GM19463 (cell line): ENCODE measurements around the gene EIF2S1.
"Not testable (repeated sequence)": the region's sequence is repeated elsewhere in the genome, so short reads cannot be mapped to it uniquely, and the experiment has no call there.

ENCODE experiments used
- ATAC-seq: cut with Tn5 transposase; IDR thresholded peaks from one replicate; pipeline ENCODE4 v1.9.1; 2021; ENCODE audit warnings: mild to moderate bottlenecking, moderate library complexity; ENCODE audit not compliant: unreplicated experiment

EIF2S1 gene

DNA sequence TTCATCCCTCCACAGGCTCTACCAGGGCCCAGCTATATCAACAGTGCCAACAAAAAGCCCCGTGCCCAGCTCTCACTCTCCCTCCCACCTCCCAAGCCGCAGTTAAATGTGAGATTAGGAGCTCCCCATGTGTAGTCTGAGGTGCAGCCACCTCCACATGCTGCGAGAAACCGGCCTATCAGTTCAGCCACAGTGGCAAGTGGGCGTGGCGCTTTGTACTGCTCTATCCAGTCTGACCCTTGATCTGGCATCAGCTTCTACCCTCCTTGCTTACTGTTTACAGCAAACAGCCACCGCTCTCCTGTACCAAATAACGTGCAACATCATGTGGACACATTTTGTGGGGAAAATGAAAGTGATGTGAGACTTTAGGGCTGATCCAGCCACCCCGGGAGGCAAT lies 50.2 kb downstream of the EIF2S1 start:
- ATAC-seq, result no peak

DNA sequence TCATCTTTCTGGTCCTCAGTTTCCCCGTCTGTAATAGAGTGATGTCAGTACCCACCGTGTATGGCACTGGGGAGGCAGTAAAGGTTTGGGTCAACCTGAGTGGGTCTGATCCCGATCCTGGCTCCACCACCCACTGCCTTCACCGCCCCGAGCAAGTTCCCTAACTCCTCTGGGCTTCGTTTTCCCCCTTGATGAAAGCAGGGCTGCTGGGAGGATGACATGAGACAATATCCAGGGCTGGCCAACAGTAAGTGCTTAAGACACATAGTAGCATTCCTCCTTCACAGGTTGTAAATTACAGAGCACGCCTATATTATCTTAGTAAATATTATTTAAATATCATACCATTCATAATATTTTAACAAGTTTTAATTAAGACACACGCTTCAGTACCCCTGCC lies 51.2 kb downstream of the EIF2S1 start:
- ATAC-seq, result no peak

- no peak for ATAC-seq
Observed at GRCh38 chr14:67411820-67412421, 51.8 kb downstream of the EIF2S1 start, which contains the start of gene PLEK2. PLEK2 (minus strand) TSS chr14:67412165; CDS start chr14:67412059, 106 bp downstream.

DNA sequence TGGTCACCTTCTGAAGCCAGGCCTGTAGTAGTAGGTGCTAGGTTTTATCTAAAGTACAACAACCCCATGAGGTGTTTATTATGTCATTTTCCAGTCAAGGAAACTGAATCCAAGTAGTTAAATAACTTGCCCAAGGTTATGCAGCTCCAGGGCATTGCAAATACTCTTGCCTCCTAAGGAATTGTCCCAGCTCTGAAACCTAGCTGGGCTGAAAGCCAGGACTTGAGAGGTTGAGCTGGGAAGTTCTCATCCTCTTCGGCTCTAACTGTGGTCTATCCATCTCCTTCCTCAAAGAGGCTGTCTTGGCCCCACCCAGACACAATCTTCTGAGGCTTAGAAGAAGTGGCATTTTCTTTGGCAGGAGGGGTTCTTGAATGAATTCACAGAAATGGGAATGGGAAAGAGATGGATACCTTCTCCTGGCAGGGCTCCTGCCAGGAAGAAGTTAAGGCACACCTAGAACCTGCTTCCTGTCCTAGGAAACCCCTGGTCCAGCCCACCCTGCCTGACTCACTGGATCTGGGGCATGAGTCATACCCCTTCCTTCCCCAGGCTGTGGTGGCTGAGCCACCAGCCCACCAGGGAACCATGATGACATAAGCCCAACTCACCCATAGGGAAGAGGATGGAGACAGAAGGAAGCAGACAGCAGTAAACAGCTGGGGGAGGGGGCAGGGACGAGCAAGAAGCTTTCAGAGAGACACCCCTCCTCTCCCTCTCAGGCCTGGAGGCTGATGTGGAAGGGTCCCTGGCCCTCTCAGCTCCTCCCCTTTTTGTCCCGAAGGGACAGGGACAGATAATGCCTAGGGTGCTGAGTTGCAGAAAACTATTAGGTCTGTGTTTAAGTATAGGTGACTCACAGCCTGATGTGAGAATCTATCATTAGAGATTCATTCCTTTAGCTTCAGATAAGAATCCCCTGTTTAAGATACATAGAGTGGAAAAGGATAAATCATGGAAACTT lies 54.0 kb downstream of the EIF2S1 start:
- no peak for ATAC-seq

DNA sequence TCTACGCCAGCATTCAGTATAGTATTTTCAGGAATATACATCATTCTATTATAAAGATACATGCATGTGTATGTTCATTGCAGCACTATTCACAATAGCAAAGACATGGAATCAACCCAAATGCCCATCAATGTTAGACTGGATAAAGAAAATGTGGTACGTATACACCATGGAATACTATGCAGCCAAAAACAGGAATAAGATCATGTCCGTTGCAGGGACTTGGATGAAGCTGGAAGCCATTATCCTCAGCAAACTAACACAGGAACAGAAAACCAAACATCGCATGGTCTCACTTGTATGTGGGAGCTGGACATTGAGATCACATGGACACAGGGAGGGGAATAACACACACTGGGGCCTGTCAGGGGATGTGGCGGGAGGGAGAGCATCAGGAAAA lies 55.5 kb downstream of the EIF2S1 start:
- ATAC-seq, result not testable (repeated sequence)

DNA sequence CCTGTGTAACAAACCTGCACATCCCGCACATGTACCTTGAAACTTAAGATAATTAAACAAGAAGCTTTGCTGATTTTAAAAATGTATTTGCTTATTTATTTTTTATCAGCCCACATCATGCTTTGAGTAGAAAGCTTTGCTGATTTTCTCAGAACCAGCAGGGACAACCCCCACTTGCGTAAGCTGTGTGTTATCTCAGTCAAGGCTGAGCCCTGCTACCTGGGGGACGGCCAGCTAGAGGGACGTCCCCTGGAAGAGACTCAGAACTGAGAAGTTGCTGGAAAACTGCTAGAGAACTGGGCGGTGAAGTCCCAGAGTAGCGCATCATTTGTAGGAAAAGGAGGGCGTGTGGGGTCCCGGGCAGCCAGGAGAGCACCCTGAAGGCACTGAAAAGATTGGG lies 56.0 kb downstream of the EIF2S1 start:
- no peak for ATAC-seq

GRCh38 chr14:67416810-67417209 lies 56.7 kb downstream of the EIF2S1 start:
- ATAC-seq, result no peak

DNA sequence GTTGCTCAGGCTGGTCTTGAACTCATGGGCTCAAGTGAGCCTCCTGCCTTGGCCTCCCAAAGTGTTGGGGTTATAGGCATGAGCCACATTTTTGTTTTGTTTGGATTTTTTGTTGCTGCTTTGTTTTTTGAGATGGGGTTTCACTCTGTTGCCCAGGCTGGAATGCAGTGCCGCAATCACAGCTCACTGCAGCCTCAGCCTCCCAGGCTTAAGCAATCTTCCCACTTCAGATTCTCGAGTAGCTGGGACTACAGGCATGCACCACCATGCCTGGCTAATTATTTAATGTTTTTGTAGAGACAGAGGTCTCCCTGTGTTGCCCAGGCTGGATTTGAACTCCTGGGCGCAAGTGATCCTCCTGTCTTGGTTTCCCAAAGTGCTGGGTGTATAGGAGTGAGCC lies 57.5 kb downstream of the EIF2S1 start:
- no peak for ATAC-seq

DNA sequence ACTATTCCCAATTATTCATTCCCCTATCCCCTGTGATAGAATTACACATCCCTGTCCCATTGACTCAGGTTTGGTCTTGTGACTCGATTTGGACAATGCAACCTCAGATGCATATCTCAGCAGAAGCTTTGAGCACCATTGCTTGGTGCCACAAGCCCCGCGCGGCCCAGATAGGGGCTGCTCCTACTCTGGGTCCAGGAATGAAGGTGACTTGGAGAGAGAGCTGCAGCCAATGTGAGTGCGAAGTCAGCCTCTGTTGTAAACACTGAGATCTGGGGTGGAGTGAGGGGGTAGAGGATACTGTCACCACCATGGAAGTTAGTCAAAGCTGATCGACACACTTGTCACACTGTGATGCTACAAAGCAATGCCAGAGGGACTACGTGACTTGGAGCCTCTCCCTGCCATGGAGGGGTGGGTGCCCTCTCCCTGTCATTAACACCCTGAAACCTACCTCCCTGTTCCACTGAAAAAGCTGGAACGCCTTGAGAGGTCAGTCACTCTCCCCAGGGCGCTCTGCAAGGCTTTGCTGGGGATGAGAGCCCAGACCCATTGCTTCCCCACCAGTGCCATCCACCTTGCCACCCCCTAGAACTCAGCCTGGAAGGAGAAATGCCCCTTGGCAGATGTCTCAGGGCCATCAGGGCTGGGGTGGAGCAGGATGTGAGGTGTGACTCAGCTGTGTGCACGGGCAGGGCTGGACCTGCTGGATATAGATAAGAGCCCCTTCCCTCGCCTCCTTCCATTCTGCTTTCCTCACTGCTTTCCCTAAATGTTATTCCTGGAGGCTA lies 58.5 kb downstream of the EIF2S1 start:
- ATAC-seq, result no peak

DNA sequence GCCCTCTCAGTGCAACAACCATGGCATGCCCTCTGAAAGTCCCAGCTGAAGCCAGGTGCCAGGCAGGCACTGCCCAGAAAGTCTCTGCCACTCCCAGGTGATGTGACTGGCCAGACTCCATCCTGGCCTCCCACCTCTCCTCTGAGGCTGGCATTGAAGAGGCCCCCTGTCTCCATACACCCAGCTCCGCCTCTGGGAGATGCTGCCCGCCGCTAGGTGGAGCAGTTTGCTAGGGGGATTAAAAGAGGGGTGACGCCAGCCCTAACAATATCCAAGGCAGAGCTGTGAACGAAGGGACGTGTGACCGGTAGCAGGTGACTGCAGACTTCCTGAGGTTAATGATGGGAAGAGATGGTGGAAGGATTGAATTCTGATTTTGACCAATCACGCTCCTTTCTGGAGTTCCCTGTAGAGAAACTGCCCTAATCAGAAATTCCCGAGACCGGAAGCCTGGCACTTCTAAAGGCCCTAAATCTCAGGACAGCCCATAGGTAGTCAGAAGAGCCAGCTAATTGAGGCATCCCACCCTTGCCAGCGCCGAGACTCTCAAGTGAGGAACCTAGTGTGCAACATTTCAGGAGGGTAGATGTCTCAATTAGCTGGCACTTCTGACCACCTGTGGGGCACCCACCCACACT lies 60.1 kb downstream of the EIF2S1 start:
- ATAC-seq, result no peak

GRCh38 chr14:67421356-67422224 lies 61.5 kb downstream of the EIF2S1 start:
- ATAC-seq, result no peak

- ATAC-seq, result no peak
Observed at GRCh38 chr14:67423424-67423823, 63.3 kb downstream of the EIF2S1 start.

DNA sequence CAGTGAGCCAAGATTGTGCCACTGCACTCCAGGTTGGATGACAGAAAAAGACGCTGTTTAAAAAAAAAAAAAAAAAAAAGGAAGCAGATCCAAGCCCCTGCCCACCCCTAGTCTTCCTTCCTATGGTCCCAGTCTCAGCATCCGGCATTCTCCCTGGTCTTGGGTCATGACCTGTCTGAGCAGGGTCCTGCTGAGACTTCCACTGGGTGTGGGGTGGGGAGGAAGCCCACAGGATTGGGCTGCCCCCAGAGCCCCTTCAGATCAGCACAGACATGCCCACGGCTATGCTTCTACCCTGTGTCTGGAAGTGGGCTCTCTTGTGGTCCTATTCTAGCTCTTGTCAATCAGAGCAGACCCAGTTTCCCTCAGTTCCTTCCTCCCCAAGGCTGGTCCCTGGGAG lies 64.4 kb downstream of the EIF2S1 start:
- no peak for ATAC-seq

DNA sequence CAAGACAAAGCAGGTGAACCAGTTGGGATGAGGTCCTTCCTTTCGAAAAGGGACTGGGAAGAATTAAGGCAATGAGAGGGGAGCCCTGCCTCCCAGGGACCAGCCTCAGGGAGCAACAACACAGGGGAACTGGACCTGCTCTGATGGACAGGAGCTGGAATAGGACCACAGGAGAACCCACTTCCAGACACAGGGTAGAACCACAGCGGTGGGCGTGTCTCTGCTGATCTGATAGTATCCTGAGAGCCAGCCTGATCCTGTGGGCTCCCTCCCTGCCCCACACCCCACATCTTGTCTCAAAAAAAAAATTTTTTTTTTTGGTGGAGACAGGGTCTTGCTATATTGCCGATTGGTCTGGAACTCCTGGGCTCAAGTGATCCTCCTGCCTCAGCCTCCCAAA lies 65.5 kb downstream of the EIF2S1 start:
- no peak for ATAC-seq

DNA sequence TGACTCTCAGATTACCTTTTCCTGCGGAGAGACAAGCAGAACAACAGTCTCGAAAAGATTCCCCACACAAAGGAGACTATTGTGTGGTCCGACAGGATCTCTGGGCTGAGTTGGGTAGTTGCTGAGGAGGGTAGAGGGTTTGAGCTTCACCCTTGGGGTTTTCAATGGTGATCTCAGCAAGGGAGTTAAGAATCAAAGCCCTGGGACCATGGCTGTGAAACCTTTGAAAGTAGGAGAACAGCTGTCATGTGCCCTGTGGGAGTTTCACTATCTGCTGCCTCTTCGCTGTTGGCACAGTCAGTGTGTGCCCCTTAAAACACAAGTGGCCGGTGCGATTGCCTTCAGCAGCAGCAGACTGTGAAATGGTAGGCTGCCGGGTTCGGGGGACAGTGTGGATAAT lies 66.0 kb downstream of the EIF2S1 start:
- ATAC-seq, result no peak

DNA sequence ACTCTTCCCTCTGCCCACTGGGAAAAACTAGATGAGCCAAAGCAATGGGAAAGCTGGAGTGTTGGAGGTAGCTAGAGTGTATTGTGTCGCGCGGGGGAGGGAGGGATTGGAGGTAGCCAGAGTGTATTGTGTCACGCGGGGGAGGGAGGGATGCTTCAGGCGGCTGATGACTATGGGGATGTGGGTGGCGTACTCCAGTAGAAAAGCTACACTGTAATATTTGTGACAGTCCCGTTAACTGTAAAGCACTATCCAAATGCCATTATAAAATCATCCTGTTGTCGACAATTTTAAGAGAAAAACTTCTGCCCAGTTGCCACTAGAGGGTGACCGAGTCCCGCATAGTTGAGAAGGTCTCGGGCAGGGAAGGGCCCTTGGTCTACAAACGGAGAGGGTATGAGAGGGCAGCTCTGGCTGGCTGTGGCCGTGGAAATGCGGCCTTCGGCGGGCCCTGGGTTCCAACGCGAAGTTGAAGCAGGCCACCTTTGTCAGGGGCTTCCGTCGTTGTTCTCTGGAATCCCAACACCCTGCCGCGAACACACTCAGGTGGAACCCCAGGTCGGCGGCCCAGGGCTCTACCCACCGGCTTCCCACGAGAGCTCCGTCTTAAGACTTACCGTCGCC lies 67.0 kb downstream of the EIF2S1 start:
- ATAC-seq, result peak; percentile 74

DNA sequence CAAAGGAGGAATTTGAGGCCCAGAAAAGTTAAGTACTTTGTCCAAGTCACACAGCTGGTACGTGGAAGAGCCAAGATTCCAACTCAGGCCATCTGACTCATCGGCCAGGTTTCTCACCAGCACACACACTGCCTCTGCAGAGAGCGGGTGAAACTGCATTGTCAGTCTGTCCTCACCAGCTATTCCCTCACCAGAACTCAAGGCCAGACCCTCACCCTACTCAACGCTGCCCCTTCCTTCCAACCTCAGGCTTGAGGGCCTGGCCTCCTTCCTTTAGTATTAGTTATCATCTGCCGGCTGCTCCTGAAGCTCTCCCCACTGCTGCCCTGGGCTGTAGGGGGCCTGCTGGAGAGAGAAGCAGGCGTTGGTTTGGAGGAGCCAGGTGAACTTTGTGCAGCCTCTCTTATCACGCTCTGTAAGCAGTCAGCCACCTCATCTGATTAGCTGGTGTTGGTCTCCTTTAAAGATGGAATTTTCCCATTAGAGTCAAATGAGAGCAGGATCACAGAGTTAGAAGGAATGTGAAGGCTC lies 68.4 kb downstream of the EIF2S1 start:
- ATAC-seq, result no peak

DNA sequence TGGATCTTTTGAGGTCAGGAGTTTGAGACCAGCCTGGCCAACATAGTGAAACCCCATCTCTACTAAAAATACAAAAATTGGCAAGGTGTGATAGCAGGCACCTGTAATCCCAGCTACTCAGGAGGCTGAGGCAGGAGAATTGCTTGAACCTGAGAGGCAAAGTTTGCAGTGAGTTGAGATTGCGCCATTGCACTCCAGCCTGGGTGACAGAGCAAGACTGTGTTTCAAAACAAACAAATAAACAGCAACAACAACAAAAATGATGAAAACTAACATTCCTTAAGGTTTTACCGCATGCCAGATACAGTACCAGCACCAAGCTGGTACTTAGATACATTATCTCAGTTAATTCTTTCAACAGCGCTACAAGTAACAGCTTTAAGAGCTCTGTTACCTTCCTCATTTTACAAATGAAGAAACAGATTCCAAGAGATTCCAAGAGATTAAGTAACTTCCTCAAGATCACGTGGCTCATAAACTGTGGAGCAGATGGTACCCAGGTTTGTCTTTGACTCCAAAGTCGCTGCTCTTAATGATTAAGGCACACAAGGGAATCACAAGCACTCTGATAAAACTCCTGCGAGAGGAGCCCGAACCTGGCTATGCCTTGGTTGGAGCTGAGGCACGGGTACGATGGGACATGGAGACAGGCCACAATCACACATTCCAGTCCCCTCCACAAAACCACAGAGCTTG lies 69.5 kb downstream of the EIF2S1 start:
- no peak for ATAC-seq
